Measurements from ENCODE around the gene MAPKAP1. TPM values are rescaled to one million over a fixed set of nuclear protein-coding genes. Genes with fewer than 3 reads are reported as not detected.

The MAPKAP1 gene
- total RNA-seq, 1 donor from 2014 or later = 62.9 TPM

- peaks cover 46% of the 10 kb centered on the region for H3K4me1 Mint-ChIP-seq
- no peaks in the 10 kb centered on the region for H3K27me3 Mint-ChIP-seq (ENCODE audit: low read depth)
- H3K9me3 Mint-ChIP-seq = no peaks in the 10 kb centered on the region
- no peak overlapping the region for H3K27ac Mint-ChIP-seq
- no peaks in the 10 kb centered on the region for H3K36me3 Mint-ChIP-seq
- no peak for TF ChIP-seq CTCF (IDR thresholded peaks at IDR 0.05; ENCODE audit: unreplicated experiment)
- DNase-seq (ENCODE audit: low spot score in 2 of 2, unreplicated experiment in 2 of 2) = no peak
- H3K4me3 Mint-ChIP-seq = no peak overlapping the region
Observed at GRCh38 chr9:125493384-125493783, 213.6 kb downstream of the MAPKAP1 start.

GRCh38 chr9:125492719-125493118, 214.3 kb downstream of the MAPKAP1 start:
- peak overlapping the region; percentile 33 for H3K27ac Mint-ChIP-seq
- no peak overlapping the region for H3K4me3 Mint-ChIP-seq
- no peak for DNase-seq (ENCODE audit: low spot score in 2 of 2, unreplicated experiment in 2 of 2)
- H3K9me3 Mint-ChIP-seq = no peaks in the 10 kb centered on the region
- TF ChIP-seq CTCF (IDR thresholded peaks at IDR 0.05; ENCODE audit: unreplicated experiment) = no peak
- H3K36me3 Mint-ChIP-seq = no peaks in the 10 kb centered on the region
- peaks cover 51% of the 10 kb centered on the region for H3K4me1 Mint-ChIP-seq
- no peaks in the 10 kb centered on the region for H3K27me3 Mint-ChIP-seq (ENCODE audit: low read depth)

GRCh38 chr9:125487842-125488241, 219.2 kb downstream of the MAPKAP1 start:
- TF ChIP-seq CTCF (IDR thresholded peaks at IDR 0.05; ENCODE audit: unreplicated experiment) = no peak
- Mint-ChIP-seq H3K4me3 (no peak overlapping the region), H3K27ac (no peak overlapping the region), H3K4me1 (peaks cover 50% of the 10 kb centered on the region), H3K27me3 (ENCODE audit: low read depth) (no peaks in the 10 kb centered on the region), H3K9me3 (no peaks in the 10 kb centered on the region), H3K36me3 (no peaks in the 10 kb centered on the region)
- DNase-seq (ENCODE audit: low spot score in 2 of 2, unreplicated experiment in 2 of 2) = no peak

- H3K9me3 Mint-ChIP-seq = no peaks in the 10 kb centered on the region
- H3K27me3 Mint-ChIP-seq (ENCODE audit: low read depth) = no peaks in the 10 kb centered on the region
- peak overlapping the region; percentile 27 for H3K27ac Mint-ChIP-seq
- no peak overlapping the region for H3K4me3 Mint-ChIP-seq
- TF ChIP-seq CTCF (IDR thresholded peaks at IDR 0.05; ENCODE audit: unreplicated experiment) = no peak
- H3K36me3 Mint-ChIP-seq = peaks cover 3% of the 10 kb centered on the region
- no peak for DNase-seq (ENCODE audit: low spot score in 2 of 2, unreplicated experiment in 2 of 2)
- peaks cover 54% of the 10 kb centered on the region for H3K4me1 Mint-ChIP-seq
Observed at GRCh38 chr9:125486576-125486975, 220.4 kb downstream of the MAPKAP1 start.

GRCh38 chr9:125486152-125486508, 220.9 kb downstream of the MAPKAP1 start:
- TF ChIP-seq CTCF (IDR thresholded peaks at IDR 0.05; ENCODE audit: unreplicated experiment) = no peak
- H3K9me3 Mint-ChIP-seq = no peaks in the 10 kb centered on the region
- peaks cover 3% of the 10 kb centered on the region for H3K36me3 Mint-ChIP-seq
- H3K4me3 Mint-ChIP-seq = no peak overlapping the region
- DNase-seq (ENCODE audit: low spot score in 2 of 2, unreplicated experiment in 2 of 2) = no peak
- peaks cover 54% of the 10 kb centered on the region for H3K4me1 Mint-ChIP-seq
- no peaks in the 10 kb centered on the region for H3K27me3 Mint-ChIP-seq (ENCODE audit: low read depth)
- no peak overlapping the region for H3K27ac Mint-ChIP-seq
